Caco-2 (cell line): ENCODE measurements around the gene CCDC81. TPM values are rescaled to one million over a fixed set of nuclear protein-coding genes. Genes with fewer than 3 reads are reported as not detected.
A peak's percentile ranks its signal among the peaks of the same experiment; 100 is the strongest.
"Not testable (repeated sequence)": the region's sequence is repeated elsewhere in the genome, so short reads cannot be mapped to it uniquely, and the experiment has no call there.

Experiments
- BruUV-seq: library from RNA; stranded (reverse); fragments of 400-500 nt; replicated peaks from 2 replicates; lab custom pipeline; 2021; lab: Mats Ljungman, UMichigan
- CTCF ChIA-PET: fragments of 300-600 bp; sonication (Branson Sonifier 250); formaldehyde crosslinking; loops from one replicate; lab custom pipeline; 2022; ENCODE audit warnings: antibody characterized with exemption; lab: Charles Lee
- POLR2A ChIA-PET: fragments of 300-600 bp; sonication (Branson Sonifier 250); formaldehyde crosslinking; loops from one replicate; lab custom pipeline; 2022; ENCODE audit warnings: antibody characterized with exemption; lab: Charles Lee
- DNase-seq, 2 experiments: peaks; one replicate each; pipeline versions ENCODE4 v3.0.0 to v3.0.0-alpha.2; 2020 to 2022
- H3K27me3 ChIP-seq: replicated peaks from 2 replicates; pipeline ENCODE4 v1.6.0; 2011; ENCODE audit warnings: low read length; ENCODE audit not compliant: control insufficient read depth, insufficient read depth
- H3K36me3 ChIP-seq: 2 replicates; pipeline ENCODE4 v1.5.1; 2011; ENCODE audit warnings: low read length; ENCODE audit not compliant: control insufficient read depth, insufficient read depth
- H3K4me1 ChIP-seq: fragments of 250-450 bp; sonication (Bioruptor Pico); 2 replicates; pipeline ENCODE4 v1.5.1; 2020; ENCODE audit warnings: mild to moderate bottlenecking
- H3K4me3 ChIP-seq: 2 replicates; pipeline ENCODE4 v1.5.1; 2011; ENCODE audit warnings: low read depth, mild to moderate bottlenecking, control low read depth, low read length
- H3K9me3 ChIP-seq: fragments of 250-450 bp; sonication (Bioruptor Pico); 2 replicates; pipeline ENCODE4 v1.5.1; 2020; ENCODE audit warnings: mild to moderate bottlenecking, moderate library complexity
- H3K27ac Mint-ChIP-seq: one replicate; pipeline ENCODE4 v1.8.0; 2022; ENCODE audit warnings: mixed read lengths; ENCODE audit not compliant: unreplicated experiment
- H3K27me3 Mint-ChIP-seq: one replicate; pipeline ENCODE4 v1.8.0; 2022; ENCODE audit warnings: mixed read lengths; ENCODE audit not compliant: insufficient read depth, unreplicated experiment
- H3K36me3 Mint-ChIP-seq: one replicate; pipeline ENCODE4 v1.8.0; 2022; ENCODE audit warnings: mild to moderate bottlenecking, mixed read lengths; ENCODE audit not compliant: insufficient read depth, unreplicated experiment
- H3K4me1 Mint-ChIP-seq: one replicate; pipeline ENCODE4 v1.8.0; 2022; ENCODE audit warnings: low read depth, mixed read lengths; ENCODE audit not compliant: unreplicated experiment
- H3K4me3 Mint-ChIP-seq: one replicate; pipeline ENCODE4 v1.8.0; 2022; ENCODE audit warnings: mild to moderate bottlenecking, moderate library complexity, mixed read lengths; ENCODE audit not compliant: unreplicated experiment
- H3K9me3 Mint-ChIP-seq: one replicate; pipeline ENCODE4 v1.8.0; 2022; ENCODE audit warnings: mixed read lengths; ENCODE audit not compliant: unreplicated experiment
- intact Hi-C: fragments of 100-400 bp; cut with micrococcal nuclease; formaldehyde crosslinking; loops from one replicate; pipeline ENCODE4 v1.10.0; 2022; ENCODE audit not compliant: unreplicated experiment
- total RNA-seq: library from RNA; stranded (reverse); gene quantifications from 2 replicates; pipeline ENCODE4 v1.2.3, GENCODE V29; 2022
- TF ChIP-seq, protein P1 (sequence below), 2 experiments: fragments of 200-600 bp in 1 of 2; IDR thresholded peaks; 1 replicate in 1 of 2; 2 replicates in 1 of 2; pipeline versions ENCODE4 v1.5.1 to v1.8.0; 2011 to 2022; ENCODE audit warnings: antibody characterized with exemption in 1 of 2, control low read depth in 1 of 2, inconsistent platforms in 1 of 2, low read depth in 1 of 2, low read length in 1 of 2, mild to moderate bottlenecking in 1 of 2, moderate library complexity in 1 of 2; ENCODE audit not compliant: insufficient read depth in 1 of 2, severe bottlenecking in 1 of 2, unreplicated experiment in 1 of 2

CCDC81 gene
- total RNA-seq, 1 experiment from 2014 or later = 1.3 TPM

DNA sequence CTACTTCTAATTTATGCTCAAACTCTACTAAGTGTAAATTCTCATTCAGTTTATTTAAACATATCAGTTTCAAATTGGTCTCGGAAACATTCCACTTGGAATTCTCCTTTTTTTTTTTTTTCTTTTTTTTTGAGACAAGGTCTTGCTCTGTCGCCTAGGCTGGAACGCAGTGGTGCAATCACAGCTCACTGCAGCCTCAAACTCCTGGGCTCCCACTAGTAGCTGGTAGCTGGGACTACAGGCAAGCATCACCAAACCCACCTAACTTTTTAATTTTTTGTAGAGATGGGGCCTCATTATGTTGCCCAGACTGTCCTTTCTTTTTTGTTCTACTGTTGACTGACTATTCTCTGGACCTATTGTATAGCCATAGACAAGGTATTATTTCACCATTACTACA, 33.3 kb upstream of the CCDC81 start:
- no peak overlapping the region for H3K27ac Mint-ChIP-seq
- H3K27me3 Mint-ChIP-seq = no peaks in the 10 kb centered on the region
- POLR2A ChIA-PET = no interaction called here
- peaks cover 1% of the 10 kb centered on the region; the same call in 1 of the 2 replicates for H3K36me3 ChIP-seq
- DNase-seq = peak in 1 of 2 experiments; percentile 41
- H3K4me1 ChIP-seq = no peaks in the 10 kb centered on the region
- no peaks in the 10 kb centered on the region for H3K4me1 Mint-ChIP-seq
- H3K27me3 ChIP-seq = no peaks in the 10 kb centered on the region
- H3K4me3 Mint-ChIP-seq = no peak overlapping the region
- no peaks in the 10 kb centered on the region for H3K9me3 ChIP-seq
- no peak overlapping the region for H3K4me3 ChIP-seq
- H3K9me3 Mint-ChIP-seq = no peaks in the 10 kb centered on the region
- BruUV-seq = no TSS peak
- peaks cover 23% of the 10 kb centered on the region for H3K36me3 Mint-ChIP-seq
- intact Hi-C loops = no loop called here
- TF ChIP-seq, protein P1, sequence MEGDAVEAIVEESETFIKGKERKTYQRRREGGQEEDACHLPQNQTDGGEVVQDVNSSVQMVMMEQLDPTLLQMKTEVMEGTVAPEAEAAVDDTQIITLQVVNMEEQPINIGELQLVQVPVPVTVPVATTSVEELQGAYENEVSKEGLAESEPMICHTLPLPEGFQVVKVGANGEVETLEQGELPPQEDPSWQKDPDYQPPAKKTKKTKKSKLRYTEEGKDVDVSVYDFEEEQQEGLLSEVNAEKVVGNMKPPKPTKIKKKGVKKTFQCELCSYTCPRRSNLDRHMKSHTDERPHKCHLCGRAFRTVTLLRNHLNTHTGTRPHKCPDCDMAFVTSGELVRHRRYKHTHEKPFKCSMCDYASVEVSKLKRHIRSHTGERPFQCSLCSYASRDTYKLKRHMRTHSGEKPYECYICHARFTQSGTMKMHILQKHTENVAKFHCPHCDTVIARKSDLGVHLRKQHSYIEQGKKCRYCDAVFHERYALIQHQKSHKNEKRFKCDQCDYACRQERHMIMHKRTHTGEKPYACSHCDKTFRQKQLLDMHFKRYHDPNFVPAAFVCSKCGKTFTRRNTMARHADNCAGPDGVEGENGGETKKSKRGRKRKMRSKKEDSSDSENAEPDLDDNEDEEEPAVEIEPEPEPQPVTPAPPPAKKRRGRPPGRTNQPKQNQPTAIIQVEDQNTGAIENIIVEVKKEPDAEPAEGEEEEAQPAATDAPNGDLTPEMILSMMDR (IDR thresholded peaks at IDR 0.05; ENCODE audit: insufficient read depth in 1 of 2, low read depth in 1 of 2, low read length in 1 of 2, severe bottlenecking in 1 of 2, unreplicated experiment in 1 of 2) = no peak
- CTCF ChIA-PET = interaction anchor here (0.7 to 0.9 kb wide), 2 partner anchors 10 to 395 kb away, joined by 3 to 4 read pairs; no protein-coding TSS in a partner anchor

- peaks cover 16% of the 10 kb centered on the region for H3K36me3 Mint-ChIP-seq
- no TSS peak for BruUV-seq
- no peaks in the 10 kb centered on the region for H3K36me3 ChIP-seq
- H3K27me3 ChIP-seq = no peaks in the 10 kb centered on the region
- H3K9me3 ChIP-seq = no peaks in the 10 kb centered on the region
- no peaks in the 10 kb centered on the region for H3K27me3 Mint-ChIP-seq
- TF ChIP-seq, protein P1 (IDR thresholded peaks at IDR 0.05; ENCODE audit: insufficient read depth in 1 of 2, low read depth in 1 of 2, low read length in 1 of 2, severe bottlenecking in 1 of 2, unreplicated experiment in 1 of 2) = no peak
- ChIA-PET CTCF (no interaction called here), POLR2A (interaction anchor here (0.5 to 0.7 kb wide), 2 partner anchors 478 to 863 kb away, joined by 3 read pairs; no protein-coding TSS in a partner anchor)
- intact Hi-C loops = no loop called here
- no peaks in the 10 kb centered on the region for H3K4me1 ChIP-seq
- H3K4me1 Mint-ChIP-seq = no peaks in the 10 kb centered on the region
- no peaks in the 10 kb centered on the region for H3K9me3 Mint-ChIP-seq
- no peak overlapping the region for H3K4me3 ChIP-seq
- no peak overlapping the region for H3K27ac Mint-ChIP-seq
- H3K4me3 Mint-ChIP-seq = no peak overlapping the region
- DNase-seq = no peak
These were observed 28.2 kb upstream of the CCDC81 start for GRCh38 chr11:86346513-86346912.

- H3K4me3 Mint-ChIP-seq = no peak overlapping the region
- H3K4me1 ChIP-seq = no peaks in the 10 kb centered on the region
These were observed 19.4 kb upstream of the CCDC81 start for GRCh38 chr11:86355256-86355655.

DNA sequence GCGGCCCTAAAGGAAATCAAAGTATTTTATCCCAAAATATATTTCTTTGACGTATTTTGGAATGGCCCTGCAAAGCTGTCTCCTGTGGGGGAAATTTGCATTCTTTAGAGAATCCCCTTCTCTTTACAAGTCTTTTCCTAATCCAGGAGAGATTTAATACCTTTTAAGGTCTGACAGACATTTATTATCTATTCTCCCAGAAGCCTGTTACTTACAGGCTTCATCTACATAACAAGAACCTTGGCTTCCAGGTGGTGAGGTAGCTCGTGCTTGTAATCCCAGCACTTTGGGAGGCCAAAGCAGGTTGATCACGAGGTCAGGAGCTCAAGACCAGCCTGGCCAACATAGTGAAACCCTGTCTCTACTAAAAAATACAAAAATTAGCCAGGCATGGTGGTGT, 17.3 kb upstream of the CCDC81 start:
- BruUV-seq, DNase-seq, intact Hi-C loops, POLR2A ChIA-PET, H3K4me3 Mint-ChIP-seq, H3K27ac Mint-ChIP-seq, H3K9me3 Mint-ChIP-seq, H3K9me3 ChIP-seq, H3K4me1 ChIP-seq, H3K4me1 Mint-ChIP-seq, H3K36me3 Mint-ChIP-seq, H3K4me3 ChIP-seq, H3K27me3 ChIP-seq, H3K27me3 Mint-ChIP-seq, H3K36me3 ChIP-seq: not testable (repeated sequence)
- CTCF ChIA-PET = interaction anchor here (4.8 kb wide), 1 partner anchor 62 kb away, joined by 65 read pairs; no protein-coding TSS in a partner anchor

More at GRCh38 chr11:86355256-86355655, 19.4 kb upstream of the CCDC81 start:
- ChIA-PET CTCF (interaction anchor here (0.9 kb wide), 1 partner anchor 94 kb away, joined by 3 read pairs; no protein-coding TSS in a partner anchor), POLR2A (no interaction called here)
- intact Hi-C loops = no loop called here
- no peak overlapping the region for H3K4me3 ChIP-seq
- Mint-ChIP-seq H3K4me1 (no peaks in the 10 kb centered on the region), H3K36me3 (no peaks in the 10 kb centered on the region), H3K27ac (no peak overlapping the region), H3K9me3 (no peaks in the 10 kb centered on the region), H3K27me3 (no peaks in the 10 kb centered on the region)
- no peaks in the 10 kb centered on the region for H3K9me3 ChIP-seq
- TF ChIP-seq, protein P1 (IDR thresholded peaks at IDR 0.05; ENCODE audit: insufficient read depth in 1 of 2, low read depth in 1 of 2, low read length in 1 of 2, severe bottlenecking in 1 of 2, unreplicated experiment in 1 of 2) = peak in 1 of 2 experiments; percentile 27
- no TSS peak for BruUV-seq
- H3K36me3 ChIP-seq = no peaks in the 10 kb centered on the region
- DNase-seq = no peak
- no peaks in the 10 kb centered on the region for H3K27me3 ChIP-seq
